Left ventricle myocardium inferior (tissue), 1 donor: ENCODE results near the gene HDAC9. TPM values are rescaled to one million over a fixed set of nuclear protein-coding genes. Genes with fewer than 3 reads are reported as not detected.

Source experiments
- DNase-seq: peaks from one replicate; pipeline ENCODE4 v3.0.0-alpha.2; 2020
- H3K27ac ChIP-seq: fragments of 200-600 bp; replicated peaks from 2 replicates; pipeline ENCODE4 v1.8.0; 2021
- H3K27me3 ChIP-seq: fragments of 200-600 bp; 2 replicates; pipeline ENCODE4 v1.8.0; 2021; ENCODE audit warnings: low read depth
- H3K36me3 ChIP-seq: fragments of 200-600 bp; 2 replicates; pipeline ENCODE4 v1.8.0; 2021
- H3K4me1 ChIP-seq: fragments of 200-600 bp; 2 replicates; pipeline ENCODE4 v1.8.0; 2021
- H3K4me3 ChIP-seq: fragments of 200-600 bp; 2 replicates; pipeline ENCODE4 v1.8.0; 2021; ENCODE audit warnings: mild to moderate bottlenecking, moderate library complexity
- H3K9me3 ChIP-seq: fragments of 200-600 bp; replicated peaks from 2 replicates; pipeline ENCODE4 v1.8.0; 2021
- CTCF ChIP-seq: fragments of 200-600 bp; IDR thresholded peaks from 2 replicates; pipeline ENCODE4 v1.8.0; 2021; ENCODE audit warnings: antibody characterized with exemption, mild to moderate bottlenecking, borderline replicate concordance
- intact Hi-C: fragments of 100-400 bp; cut with micrococcal nuclease; formaldehyde crosslinking; loops from one replicate; pipeline ENCODE4 v1.11.0; 2022
- total RNA-seq: library from RNA; stranded (reverse); fragmentation: NEBNext Ultra II Directional; extraction: Animal tissue kit (Norgen Biotek cat#: 25700); gene quantifications from one replicate; pipeline ENCODE4 v1.2.1, GENCODE V29; 2021
- donor health status: DM: no; HTN: yes; CAD: no; lungs with severe emphysema.

HDAC9 gene
- total RNA-seq, 1 donor from 2014 or later, result 39.6 TPM

GRCh38 chr7:18900236-18900635, 404.7 kb downstream of the HDAC9 start:
- intact Hi-C loops, result no loop called here
- Histone ChIP-seq H3K4me3 (no peak overlapping the region), H3K9me3 (no peaks in the 10 kb centered on the region), H3K27me3 (no peaks in the 10 kb centered on the region), H3K4me1 (peaks cover 6% of the 10 kb centered on the region), H3K36me3 (no peaks in the 10 kb centered on the region), H3K27ac (no peak overlapping the region)
- DNase-seq, result no peak
- no peak for TF ChIP-seq CTCF

- Histone ChIP-seq H3K27ac (no peak overlapping the region), H3K4me1 (peaks cover 6% of the 10 kb centered on the region), H3K4me3 (no peak overlapping the region), H3K36me3 (no peaks in the 10 kb centered on the region), H3K9me3 (no peaks in the 10 kb centered on the region), H3K27me3 (no peaks in the 10 kb centered on the region)
- no peak for TF ChIP-seq CTCF
- intact Hi-C loops, result no loop called here
- no peak for DNase-seq
Measured at GRCh38 chr7:18900803-18901202, 405.3 kb downstream of the HDAC9 start.

GRCh38 chr7:18901351-18901750, 405.8 kb downstream of the HDAC9 start:
- Histone ChIP-seq H3K27me3 (no peaks in the 10 kb centered on the region), H3K36me3 (no peaks in the 10 kb centered on the region), H3K4me1 (peaks cover 6% of the 10 kb centered on the region), H3K4me3 (no peak overlapping the region), H3K9me3 (no peaks in the 10 kb centered on the region), H3K27ac (no peak overlapping the region)
- DNase-seq, result no peak
- intact Hi-C loops, result no loop called here
- TF ChIP-seq CTCF, result no peak

GRCh38 chr7:18901982-18902421, 406.5 kb downstream of the HDAC9 start:
- intact Hi-C loops, result no loop called here
- Histone ChIP-seq H3K36me3 (no peaks in the 10 kb centered on the region), H3K4me3 (no peak overlapping the region), H3K4me1 (peaks cover 6% of the 10 kb centered on the region), H3K9me3 (no peaks in the 10 kb centered on the region), H3K27me3 (no peaks in the 10 kb centered on the region), H3K27ac (no peak overlapping the region)
- DNase-seq, result no peak
- no peak for TF ChIP-seq CTCF

GRCh38 chr7:18902892-18903291, 407.3 kb downstream of the HDAC9 start:
- intact Hi-C loops, result no loop called here
- H3K4me1 ChIP-seq, result peaks cover 6% of the 10 kb centered on the region
- no peak overlapping the region for H3K4me3 ChIP-seq

More at GRCh38 chr7:18902892-18903291, 407.3 kb downstream of the HDAC9 start:
- no peak for TF ChIP-seq CTCF
- no peak for DNase-seq
- Histone ChIP-seq H3K27me3 (no peaks in the 10 kb centered on the region), H3K9me3 (no peaks in the 10 kb centered on the region), H3K27ac (no peak overlapping the region), H3K36me3 (no peaks in the 10 kb centered on the region)
